Left ventricle myocardium superior (tissue), 1 donor: ENCODE data around the gene CD59. TPM values are rescaled to one million over a fixed set of nuclear protein-coding genes. Genes with fewer than 3 reads are reported as not detected.
"Not testable (repeated sequence)": the region's sequence is repeated elsewhere in the genome, so short reads cannot be mapped to it uniquely, and the experiment has no call there.

ENCODE experiments used
- ATAC-seq: fragments of 200-7000 bp; cut with Tn5 transposase; one replicate; pipeline ENCODE4 v1.9.1; 2020; ENCODE audit warnings: mild to moderate bottlenecking, moderate library complexity
- DNase-seq: peaks from one replicate; pipeline ENCODE4 v3.0.0-alpha.2; 2020
- intact Hi-C: fragments of 100-400 bp; cut with micrococcal nuclease; formaldehyde crosslinking; loops from one replicate; pipeline ENCODE4 v1.11.0; 2022
- total RNA-seq: library from RNA; stranded (reverse); fragmentation: NEBNext Ultra II Directional; extraction: Animal tissue kit (Norgen Biotek cat#: 25700); gene quantifications from one replicate; pipeline ENCODE4 v1.2.1, GENCODE V29; 2021
- donor health status: DM: no; HTN: yes; CAD: no; lungs with severe emphysema.

CD59 gene
- total RNA-seq, 1 donor from 2014 or later, result 814 TPM

DNA sequence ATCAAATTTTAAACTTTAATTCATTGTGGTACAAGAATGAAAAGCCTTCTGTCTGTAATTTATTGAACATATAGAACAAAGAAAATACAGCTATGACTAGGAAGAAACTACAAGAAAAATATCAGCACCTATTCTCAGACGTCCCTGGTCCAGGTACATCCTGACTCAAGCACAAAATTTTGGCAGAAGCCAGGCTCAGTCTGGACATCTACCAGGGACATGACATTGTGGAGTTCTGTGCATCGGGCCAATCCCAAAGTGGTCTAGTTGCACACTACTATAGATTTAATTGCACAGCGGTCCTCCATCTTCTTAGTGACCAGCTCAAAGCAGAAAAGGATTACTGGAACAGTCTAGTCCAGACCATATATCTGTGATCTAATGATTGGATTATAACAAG lies 15.7 kb upstream of the CD59 start:
- DNase-seq, result no peak
- ATAC-seq, result peak; percentile 71
- intact Hi-C loops, result no loop called here

DNA sequence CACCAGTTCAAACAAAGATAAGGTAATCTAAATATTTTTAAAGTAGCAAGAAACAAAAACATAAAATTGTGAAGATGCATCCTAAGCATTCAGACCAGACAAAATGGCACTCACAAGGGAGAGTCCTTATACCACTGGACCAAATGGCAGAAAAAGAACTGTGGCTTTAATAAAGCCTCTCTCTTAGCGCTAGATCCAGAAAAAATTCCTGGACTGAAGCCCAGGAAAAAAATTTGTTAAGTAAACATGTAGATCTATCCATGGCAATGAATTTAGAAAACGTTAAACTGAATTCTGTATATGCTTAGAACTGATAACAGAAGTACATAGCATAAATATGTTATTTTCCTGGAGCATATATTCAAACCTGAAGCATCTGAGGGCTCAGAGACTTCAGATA lies 11.8 kb upstream of the CD59 start:
- DNase-seq (no peak), ATAC-seq (no peak)
- intact Hi-C loops, result no loop called here

GRCh38 chr11:33743291-33743690 lies 7.1 kb upstream of the CD59 start:
- peak; percentile 31 for ATAC-seq
- DNase-seq, result no peak
- intact Hi-C loops, result no loop called here

DNA sequence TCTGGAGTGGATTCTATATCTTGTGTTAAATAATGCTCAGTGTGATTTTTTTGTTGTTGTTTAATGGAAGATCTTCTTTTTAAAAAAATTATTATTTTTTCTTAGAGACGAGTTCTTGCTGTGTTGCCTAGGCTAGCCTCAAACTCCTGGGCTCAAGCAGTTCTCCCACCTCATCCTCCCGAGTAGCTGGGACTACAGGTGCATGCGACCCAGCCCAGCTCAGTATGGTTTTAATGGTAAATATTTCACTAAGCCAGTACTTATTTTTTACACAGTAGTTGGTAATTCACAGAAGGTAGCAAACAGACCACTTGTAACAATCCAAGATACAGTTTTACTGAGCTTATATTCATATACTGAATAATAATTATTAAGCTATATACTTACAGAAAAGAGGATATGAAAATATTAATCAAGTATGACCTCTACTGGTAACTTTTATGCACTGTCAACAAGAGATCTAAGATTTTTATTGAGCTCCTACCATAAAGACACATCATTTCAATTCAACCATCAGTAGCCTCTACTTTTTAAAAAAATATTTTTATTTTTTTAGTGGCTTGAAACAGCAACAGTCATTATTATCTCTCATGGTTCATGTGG lies 6.1 kb upstream of the CD59 start:
- ATAC-seq (peak; percentile 55), DNase-seq (no peak)
- intact Hi-C loops, result no loop called here

DNA sequence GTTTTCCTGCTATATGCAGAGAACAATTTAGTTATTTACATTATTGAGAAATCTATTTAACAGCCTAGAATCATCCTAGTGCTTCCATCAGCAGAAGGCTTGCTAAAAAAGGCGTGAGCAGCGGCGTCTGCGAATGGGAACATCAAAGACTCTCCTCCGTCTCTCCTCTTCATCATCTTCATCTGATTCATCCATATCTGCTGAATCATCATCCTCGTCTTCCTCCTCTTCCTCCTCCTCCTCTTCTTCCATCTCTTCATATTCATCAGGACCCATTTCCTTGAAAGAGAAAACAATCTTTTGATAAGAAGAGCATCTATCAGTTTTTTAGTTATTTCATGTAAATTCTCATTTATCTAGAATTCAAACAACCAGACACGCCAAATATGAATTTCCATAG lies 5.6 kb upstream of the CD59 start:
- ATAC-seq (no peak), DNase-seq (no peak)
- intact Hi-C loops, result no loop called here

- ATAC-seq, result no peak
- intact Hi-C loops, result loop anchor here (2.0 to 5.0 kb wide), 2 partner anchors 47 to 375 kb away; no protein-coding TSS in a partner anchor
- DNase-seq, result no peak
Observed at GRCh38 chr11:33737362-33737821, 1.2 kb upstream of the CD59 start.

GRCh38 chr11:33735271-33736147 lies 714 bp downstream of the CD59 start:
- intact Hi-C loops, result loop anchor here (2.0 to 5.0 kb wide), 2 partner anchors 45 to 373 kb away; no protein-coding TSS in a partner anchor
- DNase-seq (peak; percentile 50), ATAC-seq (peak; percentile 33)

DNA sequence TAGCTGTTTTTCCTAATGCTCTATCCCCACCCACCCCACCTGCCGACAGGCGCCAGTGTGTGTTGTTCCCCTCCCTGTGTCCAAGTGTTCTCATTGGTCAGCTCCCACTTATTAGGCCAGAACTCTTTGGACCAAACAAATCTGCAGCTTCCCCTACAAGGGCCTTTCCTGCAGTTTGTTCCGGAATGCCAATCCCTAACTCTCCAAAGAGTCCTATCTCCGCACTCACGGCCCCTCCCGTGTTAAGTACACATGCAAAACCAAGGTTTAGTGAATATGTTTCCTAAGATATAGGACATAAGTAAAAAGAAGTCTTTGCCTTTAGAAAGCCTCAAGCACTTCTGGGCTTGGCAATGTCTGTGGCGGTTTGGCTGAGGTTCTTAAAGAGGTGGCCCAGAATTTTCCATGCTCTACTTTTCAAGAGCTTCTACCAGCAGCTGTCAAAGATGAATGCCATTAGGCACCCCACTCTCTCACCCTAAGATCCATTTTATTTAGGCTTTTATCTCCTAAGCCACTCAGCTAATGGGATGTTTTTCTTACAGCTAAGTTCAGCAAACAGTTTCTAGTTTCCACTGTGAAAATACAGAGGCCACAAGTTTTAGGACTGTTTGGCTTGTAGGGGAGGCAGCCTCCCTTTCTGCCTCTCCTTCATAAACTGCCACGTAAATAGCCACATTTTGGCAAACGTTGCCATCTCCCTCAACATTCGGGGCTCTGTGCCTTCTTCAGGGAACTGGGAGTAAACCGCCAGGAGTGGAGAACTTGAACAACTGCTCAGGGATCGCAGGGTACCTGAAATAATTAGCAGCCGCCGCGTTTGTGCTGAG lies 1.6 kb downstream of the CD59 start:
- peak; percentile 20 for ATAC-seq
- intact Hi-C loops, result loop anchor here (5.0 kb wide), 1 partner anchor 372 kb away; no protein-coding TSS in a partner anchor
- DNase-seq, result peak; percentile 39

GRCh38 chr11:33733980-33734379 lies 2.2 kb downstream of the CD59 start:
- intact Hi-C loops, result no loop called here
- no peak for ATAC-seq
- no peak for DNase-seq

DNA sequence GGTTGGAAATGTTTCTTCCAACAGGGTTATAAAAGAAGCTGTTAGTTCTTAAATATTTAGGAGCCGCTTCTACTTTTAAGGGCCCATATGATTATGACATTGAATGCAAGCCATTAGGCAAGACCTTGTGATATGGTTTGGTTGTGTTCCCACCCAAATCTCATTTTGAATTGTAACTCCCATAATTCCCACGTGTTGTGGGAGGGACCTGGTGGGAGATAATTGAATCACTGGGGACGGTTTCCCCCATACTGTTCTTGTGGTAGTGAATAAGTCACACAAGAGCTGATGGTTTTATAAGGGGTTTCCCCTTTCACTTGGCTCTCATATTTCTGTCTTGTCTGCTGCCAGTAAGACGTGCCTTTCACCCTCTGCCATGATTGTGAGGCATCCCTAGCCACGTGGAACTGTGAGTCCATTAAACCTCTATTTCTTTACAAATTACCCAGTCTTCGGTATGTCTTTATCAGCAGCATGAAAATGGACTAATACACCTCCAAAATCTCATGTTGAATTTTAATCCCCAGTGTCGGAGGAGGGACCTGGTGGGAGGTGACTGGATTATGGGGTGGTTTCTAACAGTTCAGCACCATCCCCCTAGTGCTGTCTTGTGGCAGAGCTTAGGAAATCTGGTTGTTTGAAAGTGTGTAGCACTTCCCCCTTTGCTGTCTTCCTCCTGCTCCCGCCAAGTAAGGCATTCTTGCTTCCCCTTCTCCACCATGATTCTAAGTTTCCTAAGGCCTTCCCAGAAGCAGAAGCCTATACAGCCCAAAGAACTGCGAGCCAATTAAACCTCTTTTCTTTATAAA lies 4.3 kb downstream of the CD59 start:
- intact Hi-C loops, result no loop called here
- ATAC-seq (no peak), DNase-seq (no peak)

DNA sequence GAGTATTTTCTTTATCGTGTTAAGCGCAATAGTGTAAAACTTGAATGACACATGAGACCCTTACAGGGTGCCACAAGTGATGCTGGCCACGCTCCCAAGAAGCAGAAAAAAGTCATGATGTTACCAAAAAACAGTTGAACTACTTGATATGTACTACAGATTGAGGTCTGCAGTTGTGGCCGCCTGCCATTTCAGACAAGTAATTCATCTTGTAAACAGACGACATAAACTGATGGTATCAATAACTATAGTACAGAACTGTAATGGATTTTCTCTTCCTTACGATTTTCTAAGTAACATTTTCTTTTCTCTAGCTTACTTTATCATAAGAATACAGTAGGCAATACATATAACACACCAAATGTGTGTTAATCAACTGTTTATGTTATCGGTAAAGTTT lies 5.5 kb downstream of the CD59 start:
- no peak for ATAC-seq
- no peak for DNase-seq
- intact Hi-C loops, result no loop called here

GRCh38 chr11:33729072-33729664 lies 7.1 kb downstream of the CD59 start:
- ATAC-seq, DNase-seq, intact Hi-C loops: not testable (repeated sequence)

GRCh38 chr11:33727539-33727938 lies 8.7 kb downstream of the CD59 start:
- DNase-seq, intact Hi-C loops, ATAC-seq: not testable (repeated sequence)

- no peak for ATAC-seq
- no peak for DNase-seq
- intact Hi-C loops, result no loop called here
Observed at GRCh38 chr11:33725496-33725895, 10.7 kb downstream of the CD59 start.

GRCh38 chr11:33724644-33725035 lies 11.6 kb downstream of the CD59 start:
- DNase-seq (no peak), ATAC-seq (peak; percentile 71)
- intact Hi-C loops, result no loop called here

DNA sequence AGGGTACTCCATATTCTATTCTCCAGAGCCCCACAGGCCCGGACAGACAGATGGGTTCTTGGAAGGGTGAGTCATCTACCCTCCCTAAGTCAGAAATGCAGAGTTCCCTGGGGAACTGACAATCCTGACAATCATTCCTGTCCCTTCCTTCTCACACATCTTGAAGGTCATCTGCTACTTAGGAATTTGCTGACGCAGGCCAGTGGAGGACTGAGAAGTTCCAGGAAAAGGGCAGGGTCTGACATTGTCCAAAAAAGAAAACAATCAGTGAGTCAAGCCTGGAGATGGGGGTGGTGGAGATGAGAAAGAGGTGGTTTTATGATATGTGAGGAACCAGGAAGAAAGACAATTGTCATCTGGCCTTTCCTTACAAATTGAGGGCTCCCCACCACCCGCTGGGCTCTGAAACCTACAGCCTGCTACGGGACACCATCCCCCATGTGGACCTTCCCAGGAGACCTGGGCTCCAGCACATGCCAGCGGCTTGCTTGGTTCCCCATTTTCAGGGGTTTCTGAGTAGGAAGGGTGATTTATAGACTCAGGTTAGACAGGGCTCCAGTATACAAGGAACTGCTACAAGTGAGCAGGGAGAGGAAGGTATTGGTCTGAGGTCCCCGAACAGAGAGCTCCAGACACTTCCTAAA lies 12.9 kb downstream of the CD59 start:
- intact Hi-C loops, result no loop called here
- ATAC-seq (peak; percentile 67), DNase-seq (peak; percentile 36)

DNA sequence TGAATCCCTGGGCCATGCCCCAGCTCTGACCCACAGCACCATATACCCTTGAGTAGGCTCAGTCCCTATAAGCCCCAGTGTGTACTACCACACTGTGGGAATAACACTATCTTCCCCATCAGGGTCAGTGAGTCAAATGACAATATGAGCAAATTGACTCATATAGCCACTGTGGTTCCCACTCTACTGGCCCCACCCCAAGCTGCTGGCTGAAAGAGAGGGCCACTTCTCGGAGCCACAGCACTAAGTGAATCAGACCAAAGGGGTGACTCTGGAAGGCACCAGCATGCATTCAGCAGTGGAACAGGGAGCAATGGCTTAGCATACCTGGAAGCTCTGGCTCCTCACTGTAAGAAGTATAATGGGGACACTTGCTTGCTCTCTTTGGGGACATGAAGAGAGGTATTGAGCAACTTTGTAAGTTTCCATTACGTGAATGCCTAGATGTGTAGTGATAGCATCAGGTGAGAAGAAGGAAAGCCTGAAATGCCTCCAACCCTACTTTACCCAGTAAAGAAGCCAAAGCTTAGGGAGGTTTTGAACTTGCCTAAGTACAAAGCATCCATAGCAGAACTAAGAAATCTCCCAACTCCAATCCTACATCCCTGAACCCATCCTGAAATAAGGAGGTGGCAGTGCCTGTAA lies 13.5 kb downstream of the CD59 start:
- peak; percentile 18 for ATAC-seq
- intact Hi-C loops, result no loop called here
- no peak for DNase-seq
